ENCODE data around the gene SSX2IP.

DNA sequence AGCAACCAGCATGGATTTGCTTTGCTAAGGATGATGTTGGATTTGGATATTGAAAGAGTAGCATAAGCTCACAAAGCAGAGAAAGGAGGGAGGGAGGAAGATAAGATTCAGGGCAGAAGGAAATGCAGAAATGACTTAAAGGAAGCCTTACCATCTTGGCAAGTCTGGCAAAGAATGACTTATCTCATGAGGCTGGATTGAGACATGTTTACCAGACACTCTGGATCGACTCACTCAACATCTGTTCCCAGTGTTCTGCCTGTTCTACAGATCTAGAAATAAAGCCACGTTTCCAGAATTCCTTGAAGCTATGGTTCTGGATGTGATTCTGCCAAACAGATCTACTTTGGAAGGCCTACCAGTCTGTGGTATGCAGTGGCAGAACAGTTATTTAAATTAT is 77.2 kb downstream of the SSX2IP start:
- TF ChIP-seq, protein P1, sequence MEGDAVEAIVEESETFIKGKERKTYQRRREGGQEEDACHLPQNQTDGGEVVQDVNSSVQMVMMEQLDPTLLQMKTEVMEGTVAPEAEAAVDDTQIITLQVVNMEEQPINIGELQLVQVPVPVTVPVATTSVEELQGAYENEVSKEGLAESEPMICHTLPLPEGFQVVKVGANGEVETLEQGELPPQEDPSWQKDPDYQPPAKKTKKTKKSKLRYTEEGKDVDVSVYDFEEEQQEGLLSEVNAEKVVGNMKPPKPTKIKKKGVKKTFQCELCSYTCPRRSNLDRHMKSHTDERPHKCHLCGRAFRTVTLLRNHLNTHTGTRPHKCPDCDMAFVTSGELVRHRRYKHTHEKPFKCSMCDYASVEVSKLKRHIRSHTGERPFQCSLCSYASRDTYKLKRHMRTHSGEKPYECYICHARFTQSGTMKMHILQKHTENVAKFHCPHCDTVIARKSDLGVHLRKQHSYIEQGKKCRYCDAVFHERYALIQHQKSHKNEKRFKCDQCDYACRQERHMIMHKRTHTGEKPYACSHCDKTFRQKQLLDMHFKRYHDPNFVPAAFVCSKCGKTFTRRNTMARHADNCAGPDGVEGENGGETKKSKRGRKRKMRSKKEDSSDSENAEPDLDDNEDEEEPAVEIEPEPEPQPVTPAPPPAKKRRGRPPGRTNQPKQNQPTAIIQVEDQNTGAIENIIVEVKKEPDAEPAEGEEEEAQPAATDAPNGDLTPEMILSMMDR (conservative IDR thresholded peaks at IDR 0.05; ENCODE audit: low read depth in 2 of 2) = no peak
- no peak for TF ChIP-seq POLR2AphosphoS5 (IDR thresholded peaks at IDR 0.05; ENCODE audit: low read depth)
